GM12878 (cell line): ENCODE measurements around the gene ZNF33B. TPM values are rescaled to one million over a fixed set of nuclear protein-coding genes. Genes with fewer than 3 reads are reported as not detected.

Experiments
- ATAC-seq: fragments of 200-7000 bp; cut with Tn5 transposase; 3 replicates; pipeline ENCODE4 v1.9.1; 2020; ENCODE audit warnings: mild to moderate bottlenecking, moderate library complexity
- BruUV-seq: library from RNA; stranded (reverse); fragments of 400-500 nt; replicated peaks from 2 replicates; lab custom pipeline; 2021; lab: Mats Ljungman, UMichigan
- CTCF ChIA-PET: fragments of 300-600 bp; sonication (Branson Sonifier 250); formaldehyde crosslinking; extraction: SDS; loops from one replicate; lab custom pipeline; 2021; ENCODE audit warnings: inconsistent platforms; lab: Yijun Ruan, JAX
- POLR2A ChIA-PET: fragments of 350-600 bp; formaldehyde crosslinking; extraction: SDS; loops from one replicate; lab custom pipeline; 2021; ENCODE audit warnings: inconsistent platforms; lab: Charles Lee
- RAD21 ChIA-PET: fragments of 300-600 bp; sonication (Branson Sonifier 250); formaldehyde crosslinking; loops from one replicate; lab custom pipeline; 2023; ENCODE audit warnings: antibody characterized with exemption; ENCODE audit not compliant: unreplicated experiment; lab: Charles Lee
- SMC1A ChIA-PET: fragments of 300-600 bp; sonication (Branson Sonifier 250); formaldehyde crosslinking; loops from one replicate; lab custom pipeline; 2023; ENCODE audit not compliant: unreplicated experiment, uncharacterized antibody; lab: Charles Lee
- DNase-seq: peaks from one replicate; pipeline ENCODE4 v3.0.0-alpha.2; 2011; ENCODE audit warnings: low read depth, low spot score
- FAIRE-seq: peaks from 3 replicates; lab custom pipeline; 2011; peaks lifted over from hg19 to GRCh38; lab: Jason Lieb, UNC
- H2AFZ ChIP-seq: 2 replicates; pipeline ENCODE4 v1.6.0; 2011; ENCODE audit warnings: low read depth, low read length, control low read depth; ENCODE audit not compliant: control insufficient read depth
- H3K27ac ChIP-seq: 2 replicates; pipeline ENCODE4 v1.5.1; 2011; ENCODE audit warnings: control low read depth; ENCODE audit not compliant: control insufficient read depth, insufficient read depth
- H3K27me3 ChIP-seq, 2 experiments: replicated peaks in 1 of 2; 2 replicates each; pipeline versions ENCODE4 v1.6.0 to v1.6.1; 2011; ENCODE audit warnings: low read length in 1 of 2; ENCODE audit not compliant: control insufficient read depth in 2 of 2, insufficient read depth in 2 of 2
- H3K36me3 ChIP-seq, 2 experiments: 2 replicates each; pipeline ENCODE4 v1.5.1; 2011; ENCODE audit warnings: low read length in 1 of 2; ENCODE audit not compliant: control insufficient read depth in 2 of 2, insufficient read depth in 2 of 2
- H3K4me1 ChIP-seq: 2 replicates; pipeline ENCODE4 v1.6.1; 2011; ENCODE audit warnings: mild to moderate bottlenecking, low read length, moderate library complexity, mixed read lengths; ENCODE audit not compliant: control insufficient read depth, insufficient read depth
- H3K4me2 ChIP-seq: 2 replicates; pipeline ENCODE4 v1.6.0; 2011; ENCODE audit warnings: control low read depth; ENCODE audit not compliant: control insufficient read depth, insufficient read depth
- H3K4me3 ChIP-seq: fragments of 200-600 bp; sonication (generic); 2 replicates; pipeline ENCODE4 v1.5.1; 2016
- H3K79me2 ChIP-seq: 2 replicates; pipeline ENCODE4 v1.6.0; 2011; ENCODE audit warnings: low read length; ENCODE audit not compliant: control insufficient read depth, insufficient read depth
- H3K9ac ChIP-seq: 2 replicates; pipeline ENCODE4 v1.8.0; 2011; ENCODE audit warnings: low read length, control low read depth, mixed read lengths; ENCODE audit not compliant: control insufficient read depth, insufficient read depth
- H3K9me3 ChIP-seq: replicated peaks from 3 replicates; pipeline ENCODE4 v1.5.1; 2011; ENCODE audit warnings: mild to moderate bottlenecking, low read length; ENCODE audit not compliant: control insufficient read depth, insufficient read depth
- H4K20me1 ChIP-seq: 2 replicates; pipeline ENCODE4 v1.6.0; 2011; ENCODE audit not compliant: control insufficient read depth, insufficient read depth
- CBX5 ChIP-seq: sonication (generic); IDR thresholded peaks from 2 replicates; pipeline ENCODE4 v1.6.1; 2016; ENCODE audit warnings: low read depth, moderate library complexity, mild to moderate bottlenecking, inconsistent platforms
- FOS ChIP-seq: IDR thresholded peaks from 3 replicates; pipeline ENCODE4 v1.6.1; 2011; ENCODE audit warnings: borderline replicate concordance; ENCODE audit not compliant: insufficient read length; ENCODE audit errors: extremely low read depth
- FOXK2 ChIP-seq: fragments of 450-650 bp; IDR thresholded peaks from 2 replicates; pipeline ENCODE4 v1.6.1; 2017; ENCODE audit warnings: mild to moderate bottlenecking, moderate library complexity
- POLR2A ChIP-seq: IDR thresholded peaks from 2 replicates; pipeline ENCODE4 v1.6.1; 2011; ENCODE audit warnings: low read depth, mild to moderate bottlenecking, low read length
- SMAD1 ChIP-seq: fragments of 450-650 bp; IDR thresholded peaks from 2 replicates; pipeline ENCODE4 v1.6.1; 2018; ENCODE audit warnings: mild to moderate bottlenecking, low read depth; ENCODE audit not compliant: partially characterized antibody
- SMC3 ChIP-seq: IDR thresholded peaks from 2 replicates; pipeline ENCODE4 v1.6.1; 2011; ENCODE audit warnings: low read length, improper control_type of control experiment, borderline replicate concordance
- SUPT20H ChIP-seq: IDR thresholded peaks from 2 replicates; pipeline ENCODE4 v1.6.1; 2011; ENCODE audit warnings: low read depth, mild to moderate bottlenecking, low read length, moderate library complexity, borderline replicate concordance; ENCODE audit not compliant: control insufficient read depth
- ZNF592 ChIP-seq: fragments of 450-650 bp; IDR thresholded peaks from 2 replicates; pipeline ENCODE4 v1.6.1; 2017; ENCODE audit warnings: mild to moderate bottlenecking, moderate library complexity
- WGBS: methylation state at CpG from one replicate; pipeline ENCODE4 v1.1.6; 2016; ENCODE audit warnings: low lambda C conversion rate; ENCODE audit not compliant: insufficient replicate concordance, insufficient coverage; ENCODE audit errors: missing lambda C conversion rate; 5-methylcytosine and 5-hydroxymethylcytosine counted together
- in situ Hi-C: fragments of 300-500 bp; cut with MboI; formaldehyde crosslinking; loops from 9 replicates; pipeline ENCODE4 v1.14.3; 2018; ENCODE audit warnings: mixed read lengths
- intact Hi-C: fragments of 100-400 bp; cut with micrococcal nuclease; formaldehyde crosslinking; loops from one replicate; pipeline ENCODE4 v1.14.2; 2022; ENCODE audit not compliant: unreplicated experiment
- polyA plus RNA-seq, 11 experiments: library from polyadenylated mRNA; depleted of rRNA in 4 of 11; unstranded in 6 of 11; stranded (reverse) in 5 of 11; fragments of >200 nt; fragmentation: Nextera tagmentation in 4 of 11; fragmentation: Illumina TruSeq in 1 of 11; extraction: Ambion mirVana in 4 of 11; extraction: Trizol in 1 of 11; gene quantifications; 1 replicate in 1 of 11; 2 replicates in 10 of 11; pipeline versions ENCODE4 v1.2.1 to v1.2.3, GENCODE V29; 2011 to 2016; ENCODE audit warnings: inconsistent platforms in 2 of 11, missing spikeins in 2 of 11, low read depth in 1 of 11
- total RNA-seq, 4 experiments: library from RNA; depleted of rRNA in 3 of 4; stranded (reverse); fragments of >200 nt in 3 of 4; fragmentation: Illumina TruSeq in 1 of 4; extraction: Trizol in 1 of 4; gene quantifications; 2 replicates each; pipeline versions ENCODE4 v1.2.1 to v1.2.3, GENCODE V29; 2013 to 2021

ZNF33B gene
- total and polyA plus RNA-seq, 10 of the 15 experiments (the other 5 are each of a cell fraction or from before 2014, with no cell fraction given): 5.3 to 19.7 (median 9.3) TPM

- Histone ChIP-seq H3K27ac (no peak overlapping the region), H3K27me3 (no peaks in the 10 kb centered on the region), H4K20me1 (no peaks in the 10 kb centered on the region), H3K36me3 (peaks cover 0 to 8% of the 10 kb centered on the region in 2 experiments; a peak in 1 of 4 replicates), H3K4me3 (no peak overlapping the region), H2AFZ (no peak overlapping the region), H3K9ac (no peak overlapping the region), H3K4me1 (no peaks in the 10 kb centered on the region), H3K4me2 (no peak overlapping the region), H3K9me3 (no peaks in the 10 kb centered on the region), H3K79me2 (no peaks in the 10 kb centered on the region)
- intact Hi-C loops: no loop called here
- BruUV-seq: no TSS peak
- TF ChIP-seq SMC3 (no peak), FOS (no peak), POLR2A (no peak), FOXK2 (no peak), SUPT20H (no peak), ZNF592 (no peak), CBX5 (no peak), SMAD1 (no peak)
- ChIA-PET SMC1A (no interaction called here), RAD21 (no interaction called here), POLR2A (no interaction called here), CTCF (no interaction called here)
- 100% methylated on average over 3 of the region's 3 CpGs for WGBS
- in situ Hi-C loops: no loop called here
- no peak for FAIRE-seq
- ATAC-seq: no peak
- no peak for DNase-seq
Observed at GRCh38 chr10:42615419-42615818, 23.0 kb downstream of the ZNF33B start.
